Muscle layer of colon (tissue), 2 donors: ENCODE results near the gene SGPL1.

Experiments used
- H3K27ac ChIP-seq: one replicate; pipeline ENCODE4 v1.7.0; 2013; ENCODE audit warnings: low read depth, mild to moderate bottlenecking, low read length, moderate library complexity
- H3K27me3 ChIP-seq, 2 donors: one replicate each; pipeline ENCODE4 v1.7.0; 2013; ENCODE audit warnings: low read length in 2 of 2, mild to moderate bottlenecking in 2 of 2; ENCODE audit not compliant: insufficient read depth in 2 of 2, control insufficient read depth in 1 of 2
- H3K36me3 ChIP-seq: one replicate; pipeline ENCODE4 v1.7.0; 2013; ENCODE audit warnings: mild to moderate bottlenecking, low read length; ENCODE audit not compliant: insufficient read depth
- H3K4me1 ChIP-seq: one replicate; pipeline ENCODE4 v1.7.0; 2013; ENCODE audit warnings: mild to moderate bottlenecking, low read length; ENCODE audit not compliant: insufficient read depth
- H3K4me3 ChIP-seq, 2 donors: one replicate each; pipeline ENCODE4 v1.7.0; 2013; ENCODE audit warnings: low read length in 2 of 2, low read depth in 1 of 2, mild to moderate bottlenecking in 1 of 2, moderate library complexity in 1 of 2
- H3K9ac ChIP-seq: one replicate; pipeline ENCODE4 v1.7.0; 2013; ENCODE audit warnings: low read length
- H3K9me3 ChIP-seq: one replicate; pipeline ENCODE4 v1.7.0; 2013; ENCODE audit warnings: mild to moderate bottlenecking, low read length
- donor health status: abdominal sarcoma.
- donor health status: Adenocarcinoma of cecum.

SGPL1 gene

DNA sequence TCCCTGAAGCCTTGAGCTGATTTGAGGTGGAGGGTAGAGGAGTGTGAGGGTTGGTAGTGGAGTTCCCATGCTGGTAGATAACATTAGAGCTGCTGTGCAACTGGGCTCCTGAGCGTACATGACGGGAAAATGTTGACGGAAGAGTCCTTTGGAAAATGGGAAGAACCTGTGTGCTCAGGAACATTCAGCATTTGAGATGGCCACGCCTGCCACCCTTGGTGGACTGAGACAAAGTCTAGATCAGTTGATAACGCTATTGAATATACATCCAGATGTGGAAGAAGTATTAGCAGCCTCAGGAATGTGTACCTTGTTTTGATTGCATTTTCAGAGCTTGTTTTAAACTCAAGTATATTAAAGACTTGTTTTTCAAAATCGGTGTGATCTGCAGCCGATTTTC is 56.5 kb downstream of the SGPL1 start:
- no peaks in the 10 kb centered on the region for H3K9me3 ChIP-seq
- no peak overlapping the region for H3K4me3 ChIP-seq
- H3K36me3 ChIP-seq, result peaks cover 68% of the 10 kb centered on the region
- no peaks in the 10 kb centered on the region for H3K27me3 ChIP-seq
- H3K27ac ChIP-seq, result no peak overlapping the region
- H3K9ac ChIP-seq, result no peak overlapping the region
- H3K4me1 ChIP-seq, result no peaks in the 10 kb centered on the region

DNA sequence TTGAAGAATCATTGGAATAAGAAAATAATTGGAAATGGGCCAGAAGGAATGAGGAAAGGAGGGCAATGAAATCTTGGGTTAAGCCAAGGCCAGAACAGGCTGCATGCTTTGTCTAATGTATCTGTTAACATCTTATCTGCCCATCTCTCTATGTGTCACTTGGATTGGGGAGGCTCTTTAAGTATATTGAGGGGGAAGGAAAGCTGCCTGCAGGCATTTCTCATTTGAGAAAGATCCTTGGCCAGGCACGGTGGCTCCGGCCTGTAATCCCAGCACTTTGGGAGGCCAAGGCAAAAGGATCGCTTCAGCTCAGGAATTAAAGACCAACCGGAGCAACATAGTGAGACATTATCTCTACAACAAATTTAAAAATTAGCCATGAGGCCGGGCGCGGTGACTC is 58.3 kb downstream of the SGPL1 start:
- Histone ChIP-seq H3K9me3 (no peaks in the 10 kb centered on the region), H3K27me3 (no peaks in the 10 kb centered on the region), H3K27ac (no peak overlapping the region), H3K36me3 (peaks cover 76% of the 10 kb centered on the region), H3K4me3 (no peak overlapping the region), H3K9ac (no peak overlapping the region), H3K4me1 (no peaks in the 10 kb centered on the region)

- H3K9ac ChIP-seq, result no peak overlapping the region
- peaks cover 64% of the 10 kb centered on the region for H3K36me3 ChIP-seq
- H3K9me3 ChIP-seq, result no peaks in the 10 kb centered on the region
- H3K27me3 ChIP-seq, result no peaks in the 10 kb centered on the region
- no peak overlapping the region for H3K4me3 ChIP-seq
- no peaks in the 10 kb centered on the region for H3K4me1 ChIP-seq
- no peak overlapping the region for H3K27ac ChIP-seq
These were observed 63.5 kb downstream of the SGPL1 start for GRCh38 chr10:70879207-70879606.

- Histone ChIP-seq H3K27me3 (no peaks in the 10 kb centered on the region), H3K4me1 (no peaks in the 10 kb centered on the region), H3K36me3 (peaks cover 69% of the 10 kb centered on the region)
These were observed 64.4 kb downstream of the SGPL1 start for GRCh38 chr10:70880077-70880534.

GRCh38 chr10:70884741-70885140 is 69.0 kb downstream of the SGPL1 start:
- Histone ChIP-seq H3K36me3 (peaks cover 40% of the 10 kb centered on the region), H3K4me1 (peaks cover 20% of the 10 kb centered on the region), H3K27me3 (no peaks in the 10 kb centered on the region), H3K9ac (no peak overlapping the region), H3K4me3 (no peak overlapping the region), H3K27ac (no peak overlapping the region), H3K9me3 (no peaks in the 10 kb centered on the region)

More at GRCh38 chr10:70880077-70880534, 64.4 kb downstream of the SGPL1 start:
- Histone ChIP-seq H3K9me3 (no peaks in the 10 kb centered on the region), H3K27ac (no peak overlapping the region), H3K9ac (no peak overlapping the region), H3K4me3 (no peak overlapping the region)

- peaks cover 40% of the 10 kb centered on the region for H3K36me3 ChIP-seq
These were observed 69.7 kb downstream of the SGPL1 start for GRCh38 chr10:70885481-70885880.

GRCh38 chr10:70885931-70886903 is 70.5 kb downstream of the SGPL1 start:
- Histone ChIP-seq H3K4me1 (peaks cover 20% of the 10 kb centered on the region), H3K36me3 (peaks cover 40% of the 10 kb centered on the region), H3K4me3 (no peak overlapping the region), H3K9me3 (no peaks in the 10 kb centered on the region), H3K27me3 (no peaks in the 10 kb centered on the region), H3K27ac (no peak overlapping the region), H3K9ac (peak overlapping the region; percentile 52)

More at GRCh38 chr10:70885481-70885880, 69.7 kb downstream of the SGPL1 start:
- H3K4me3 ChIP-seq, result no peak overlapping the region
- H3K9me3 ChIP-seq, result no peaks in the 10 kb centered on the region
- H3K4me1 ChIP-seq, result peaks cover 20% of the 10 kb centered on the region
- H3K9ac ChIP-seq, result no peak overlapping the region
- H3K27ac ChIP-seq, result no peak overlapping the region
- H3K27me3 ChIP-seq, result no peaks in the 10 kb centered on the region

DNA sequence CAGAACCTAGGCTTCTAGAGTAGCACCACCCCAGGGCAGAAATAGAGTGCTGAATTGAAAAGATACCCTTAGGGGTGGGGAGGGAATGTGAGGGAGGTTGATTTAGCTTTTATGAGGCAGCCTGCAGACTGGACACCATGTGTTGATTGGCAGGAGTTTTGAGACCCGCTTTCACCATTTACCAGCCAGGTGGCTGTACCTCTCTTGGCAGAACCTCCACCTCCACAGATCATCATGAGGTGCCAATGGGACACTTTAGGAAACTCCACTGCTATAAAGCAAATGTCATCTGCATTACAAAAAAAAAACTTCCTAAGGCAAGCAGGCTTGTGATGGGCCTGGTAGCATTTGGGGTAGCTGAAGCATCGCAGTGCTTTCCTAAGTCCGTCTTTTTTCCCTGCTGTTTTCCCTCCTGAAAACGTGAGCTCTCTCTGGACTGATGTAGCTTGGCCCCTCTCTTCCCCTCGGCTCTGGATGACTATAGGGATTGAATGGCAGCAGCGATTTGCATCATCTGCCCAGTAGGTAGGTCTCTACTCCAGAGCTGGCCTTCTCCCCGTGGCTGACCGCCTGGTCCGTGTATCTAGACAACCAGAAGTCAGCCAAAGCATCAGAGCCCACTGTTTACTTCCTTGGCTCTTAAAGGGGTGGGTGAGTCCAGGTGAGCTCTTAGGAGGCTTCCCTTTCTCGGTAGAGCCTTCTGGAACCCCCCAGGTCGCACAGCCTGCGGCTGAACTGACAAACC is 71.3 kb downstream of the SGPL1 start:
- Histone ChIP-seq H3K27ac (peak overlapping the region; percentile 89), H3K4me1 (peaks cover 20% of the 10 kb centered on the region), H3K36me3 (peaks cover 31% of the 10 kb centered on the region), H3K27me3 (no peaks in the 10 kb centered on the region), H3K9me3 (no peaks in the 10 kb centered on the region), H3K4me3 (peak overlapping the region; percentile 80 to 85), H3K9ac (peak overlapping the region; percentile 52)

- peak within 1 kb of the TSS; percentile 90 for H3K27ac ChIP-seq
- H3K4me1 ChIP-seq, result peaks cover 20% of the 10 kb centered on the region
- H3K27me3 ChIP-seq, result no peaks in the 10 kb centered on the region
- H3K9ac ChIP-seq, result peak within 1 kb of the TSS; percentile 52
- peak within 1 kb of the TSS; percentile 80 to 85 for H3K4me3 ChIP-seq
- H3K36me3 ChIP-seq, result peaks cover 24% of the 10 kb centered on the region
- no peaks in the 10 kb centered on the region for H3K9me3 ChIP-seq
These were observed 72.4 kb downstream of the SGPL1 start, which contains the start of gene PCBD1 for GRCh38 chr10:70887804-70888800. Gene PCBD1, minus strand, starts transcription at chr10:70888565. Its CDS starts 32 bp downstream, at chr10:70888533.

- Histone ChIP-seq H3K9ac (no peak overlapping the region), H3K36me3 (peaks cover 13% of the 10 kb centered on the region), H3K9me3 (no peaks in the 10 kb centered on the region), H3K27ac (peak overlapping the region; percentile 90), H3K4me3 (no peak overlapping the region), H3K4me1 (peaks cover 20% of the 10 kb centered on the region), H3K27me3 (no peaks in the 10 kb centered on the region)
These were observed 73.5 kb downstream of the SGPL1 start for GRCh38 chr10:70889291-70889690.
